ENCODE measurements around the gene TRDN.
"Not testable (repeated sequence)": the region's sequence is repeated elsewhere in the genome, so short reads cannot be mapped to it uniquely, and the experiment has no call there.

The TRDN gene

GRCh38 chr6:123562264-123562663 is 74.5 kb downstream of the TRDN start:
- no peak for DNase-seq

GRCh38 chr6:123559816-123560215 is 76.9 kb downstream of the TRDN start:
- not testable (repeated sequence) for DNase-seq

- DNase-seq, result not testable (repeated sequence)
These were observed 79.3 kb downstream of the TRDN start for GRCh38 chr6:123557474-123557873.

- DNase-seq, result no peak
These were observed 84.6 kb downstream of the TRDN start for GRCh38 chr6:123551939-123552707.

GRCh38 chr6:123550052-123550617 is 86.6 kb downstream of the TRDN start:
- DNase-seq, result no peak

- no peak for DNase-seq
These were observed 87.3 kb downstream of the TRDN start for GRCh38 chr6:123549476-123549875.

GRCh38 chr6:123547216-123547978 is 89.4 kb downstream of the TRDN start:
- DNase-seq, result no peak

- no peak for DNase-seq
These were observed 90.2 kb downstream of the TRDN start for GRCh38 chr6:123546537-123546936.

GRCh38 chr6:123541462-123541861 is 95.3 kb downstream of the TRDN start:
- DNase-seq, result no peak

GRCh38 chr6:123533862-123534648 is 102.7 kb downstream of the TRDN start:
- DNase-seq, result no peak

GRCh38 chr6:123529843-123530242 is 106.9 kb downstream of the TRDN start:
- DNase-seq, result no peak

- no peak for DNase-seq
These were observed 107.7 kb downstream of the TRDN start for GRCh38 chr6:123529058-123529457.

- DNase-seq, result no peak
These were observed 109.3 kb downstream of the TRDN start for GRCh38 chr6:123527406-123527805.

- no peak for DNase-seq
These were observed 110.6 kb downstream of the TRDN start for GRCh38 chr6:123526128-123526527.

GRCh38 chr6:123524781-123525180 is 112.0 kb downstream of the TRDN start:
- DNase-seq, result no peak

GRCh38 chr6:123520217-123520616 is 116.5 kb downstream of the TRDN start:
- DNase-seq, result no peak

GRCh38 chr6:123519189-123519505 is 117.6 kb downstream of the TRDN start:
- DNase-seq, result no peak

GRCh38 chr6:123518441-123519188 is 118.1 kb downstream of the TRDN start:
- no peak for DNase-seq

- DNase-seq, result no peak
These were observed 121.0 kb downstream of the TRDN start for GRCh38 chr6:123515715-123516114.

GRCh38 chr6:123509112-123509511 is 127.6 kb downstream of the TRDN start:
- DNase-seq, result no peak

- DNase-seq, result no peak
These were observed 128.5 kb downstream of the TRDN start for GRCh38 chr6:123508290-123508689.

GRCh38 chr6:123507582-123507981 is 129.2 kb downstream of the TRDN start:
- DNase-seq, result no peak

- no peak for DNase-seq
These were observed 133.1 kb downstream of the TRDN start for GRCh38 chr6:123503619-123504018.
